Smooth muscle cell (in vitro differentiated cells): ENCODE data around the gene XPNPEP3. TPM values are rescaled to one million over a fixed set of nuclear protein-coding genes. Genes with fewer than 3 reads are reported as not detected.

Experiments used
- DNase-seq: peaks from one replicate; lab custom pipeline; 2025; ENCODE audit not compliant: unreplicated experiment; lab: John Stamatoyannopoulos, UW
- H2AFZ ChIP-seq: fragments of 200-600 bp; sonication (generic); 2 replicates; pipeline ENCODE4 v1.6.0; 2016; ENCODE audit warnings: antibody characterized with exemption, low read depth, mild to moderate bottlenecking
- H3F3A ChIP-seq: fragments of 200-600 bp; sonication (generic); 2 replicates; pipeline ENCODE4 v1.6.0; 2017; ENCODE audit warnings: antibody characterized with exemption, low read depth
- H3K27ac ChIP-seq: fragments of 200-600 bp; sonication (generic); 2 replicates; pipeline ENCODE4 v1.5.1; 2016; ENCODE audit warnings: low read depth, mild to moderate bottlenecking
- H3K27me3 ChIP-seq: fragments of 200-600 bp; sonication (generic); 2 replicates; pipeline ENCODE4 v1.6.1; 2016; ENCODE audit warnings: low read depth, mild to moderate bottlenecking
- H3K36me3 ChIP-seq: fragments of 200-600 bp; sonication (generic); 2 replicates; pipeline ENCODE4 v1.5.1; 2016; ENCODE audit warnings: low read depth
- H3K4me1 ChIP-seq: fragments of 200-600 bp; sonication (generic); 2 replicates; pipeline ENCODE4 v1.5.1; 2016; ENCODE audit warnings: low read depth
- H3K4me2 ChIP-seq: fragments of 200-600 bp; sonication (generic); 2 replicates; pipeline ENCODE4 v1.6.0; 2016; ENCODE audit warnings: mild to moderate bottlenecking
- H3K4me3 ChIP-seq: fragments of 200-600 bp; sonication (generic); 2 replicates; pipeline ENCODE4 v1.5.1; 2016; ENCODE audit warnings: mild to moderate bottlenecking
- H3K79me2 ChIP-seq: fragments of 200-600 bp; sonication (generic); 2 replicates; pipeline ENCODE4 v1.6.0; 2016; ENCODE audit warnings: low read depth, mild to moderate bottlenecking
- H3K9ac ChIP-seq: fragments of 200-600 bp; sonication (generic); 2 replicates; pipeline ENCODE4 v1.6.0; 2016; ENCODE audit warnings: low read depth
- H3K9me3 ChIP-seq: fragments of 200-600 bp; sonication (generic); replicated peaks from 2 replicates; pipeline ENCODE4 v1.5.1; 2016; ENCODE audit warnings: low read depth
- H4K20me1 ChIP-seq: fragments of 200-600 bp; sonication (generic); 2 replicates; pipeline ENCODE4 v1.6.0; 2016; ENCODE audit warnings: low read depth
- CTCF ChIP-seq: fragments of 200-600 bp; sonication (generic); IDR thresholded peaks from 2 replicates; pipeline ENCODE4 v1.5.1; 2017; ENCODE audit warnings: borderline replicate concordance, mild to moderate bottlenecking, antibody characterized with exemption; ENCODE audit not compliant: insufficient read depth, poor library complexity, severe bottlenecking
- WGBS: methylation state at CpG from one replicate; pipeline ENCODE4 v1.1.7; 2016; ENCODE audit warnings: low lambda C conversion rate; 5-methylcytosine and 5-hydroxymethylcytosine counted together
- polyA plus RNA-seq: library from polyadenylated mRNA; unstranded; fragments of >200 nt; fragmentation: Nextera tagmentation; extraction: Ambion mirVana; gene quantifications from 2 replicates; pipeline ENCODE4 v1.2.1, GENCODE V29; 2016
- total RNA-seq: library from RNA; depleted of rRNA; stranded (reverse); fragments of >200 nt; gene quantifications from 2 replicates; pipeline ENCODE4 v1.2.3, GENCODE V29; 2014

The XPNPEP3 gene
- total and polyA plus RNA-seq, 2 experiments from 2014 or later: 3.9 to 12.3 TPM

GRCh38 chr22:40967111-40967760 is 110.3 kb downstream of the XPNPEP3 start:
- Histone ChIP-seq H3F3A (no peaks in the 10 kb centered on the region), H3K36me3 (peaks cover 23% of the 10 kb centered on the region), H3K27ac (no peak overlapping the region), H3K4me2 (no peak overlapping the region), H3K4me3 (no peak overlapping the region), H2AFZ (no peak overlapping the region), H3K9me3 (no peaks in the 10 kb centered on the region), H3K79me2 (peaks cover 40% of the 10 kb centered on the region), H3K9ac (no peak overlapping the region), H3K27me3 (no peaks in the 10 kb centered on the region), H3K4me1 (no peaks in the 10 kb centered on the region), H4K20me1 (peaks cover 95% of the 10 kb centered on the region)
- WGBS: 97% methylated on average over 8 of the region's 8 CpGs
- no peak for DNase-seq
- no peak for TF ChIP-seq CTCF

DNA sequence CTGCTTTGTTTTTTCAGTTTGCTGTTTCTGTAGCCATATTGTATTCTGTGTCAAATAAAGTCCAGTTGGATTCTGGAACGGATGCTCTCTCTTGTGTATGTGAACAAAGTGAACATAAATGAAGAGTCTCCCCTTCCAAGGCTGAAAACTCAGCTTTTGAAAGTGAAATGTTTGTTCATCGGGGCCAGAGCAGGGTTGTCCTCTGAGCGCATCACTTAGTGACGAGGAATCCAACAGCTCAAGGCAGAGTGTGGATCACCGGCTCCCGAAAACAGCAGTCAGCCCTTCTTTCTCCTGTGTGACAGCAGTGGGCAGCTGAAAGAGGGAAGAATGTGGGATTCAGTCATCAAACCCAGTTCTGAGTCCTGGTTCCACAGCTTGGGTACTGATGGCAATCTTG is 115.6 kb downstream of the XPNPEP3 start:
- no peak for DNase-seq
- Histone ChIP-seq H3F3A (no peaks in the 10 kb centered on the region), H3K79me2 (peaks cover 4% of the 10 kb centered on the region), H3K36me3 (peaks cover 18% of the 10 kb centered on the region), H3K4me1 (no peaks in the 10 kb centered on the region), H2AFZ (no peak overlapping the region), H3K4me2 (no peak overlapping the region), H3K27ac (no peak overlapping the region), H3K9ac (no peak overlapping the region), H3K9me3 (no peaks in the 10 kb centered on the region), H4K20me1 (peaks cover 49% of the 10 kb centered on the region), H3K4me3 (no peak overlapping the region), H3K27me3 (no peaks in the 10 kb centered on the region)
- WGBS: 96% methylated on average over 6 of the region's 6 CpGs
- no peak for TF ChIP-seq CTCF

- H3K9me3 ChIP-seq: no peaks in the 10 kb centered on the region
- no peak overlapping the region for H2AFZ ChIP-seq
- no peaks in the 10 kb centered on the region for H3K4me1 ChIP-seq
- no peak for TF ChIP-seq CTCF
- WGBS: 97% methylated on average over 13 of the region's 13 CpGs
- H3K4me2 ChIP-seq: no peak overlapping the region
- H3K9ac ChIP-seq: no peak overlapping the region
- DNase-seq: no peak
- no peaks in the 10 kb centered on the region for H3F3A ChIP-seq
- H3K27ac ChIP-seq: no peak overlapping the region
- H3K27me3 ChIP-seq: no peaks in the 10 kb centered on the region
- H3K4me3 ChIP-seq: no peak overlapping the region
- H3K79me2 ChIP-seq: no peaks in the 10 kb centered on the region
- H4K20me1 ChIP-seq: peaks cover 43% of the 10 kb centered on the region
- peaks cover 18% of the 10 kb centered on the region for H3K36me3 ChIP-seq
These were observed 116.2 kb downstream of the XPNPEP3 start for GRCh38 chr22:40973144-40973543.

- H3K4me2 ChIP-seq: no peak overlapping the region
- TF ChIP-seq CTCF: no peak
- no peak overlapping the region for H3K9ac ChIP-seq
- no peak for DNase-seq
- no peak overlapping the region for H3K27ac ChIP-seq
- no peaks in the 10 kb centered on the region for H3K4me1 ChIP-seq
- 91% methylated on average over 1 of the region's 1 CpG for WGBS
- H3K36me3 ChIP-seq: peaks cover 7% of the 10 kb centered on the region
- H2AFZ ChIP-seq: no peak overlapping the region
- H3K79me2 ChIP-seq: no peaks in the 10 kb centered on the region
- no peak overlapping the region for H3K4me3 ChIP-seq
- H3K27me3 ChIP-seq: no peaks in the 10 kb centered on the region
- H3F3A ChIP-seq: no peaks in the 10 kb centered on the region
- H4K20me1 ChIP-seq: peaks cover 23% of the 10 kb centered on the region
- no peaks in the 10 kb centered on the region for H3K9me3 ChIP-seq
These were observed 118.4 kb downstream of the XPNPEP3 start for GRCh38 chr22:40975366-40975765.
